Muscle layer of duodenum (tissue), 2 donors: ENCODE results near the gene SETBP1.

Experiments used
- H3K27ac ChIP-seq: one replicate; pipeline ENCODE4 v1.7.0; 2013; ENCODE audit warnings: mild to moderate bottlenecking, low read length
- H3K27me3 ChIP-seq: one replicate; pipeline ENCODE4 v1.7.0; 2013; ENCODE audit warnings: low read depth, mild to moderate bottlenecking, control low read depth, low read length
- H3K36me3 ChIP-seq, 2 donors: one replicate each; pipeline ENCODE4 v1.7.0; 2013; ENCODE audit warnings: low read length in 2 of 2, control low read depth in 1 of 2, mild to moderate bottlenecking in 1 of 2; ENCODE audit not compliant: insufficient read depth in 2 of 2, control insufficient read depth in 1 of 2
- H3K4me1 ChIP-seq, 2 donors: one replicate each; pipeline ENCODE4 v1.7.0; 2013; ENCODE audit warnings: low read length in 2 of 2, mild to moderate bottlenecking in 2 of 2, control low read depth in 1 of 2, moderate library complexity in 1 of 2; ENCODE audit not compliant: insufficient read depth in 2 of 2, control insufficient read depth in 1 of 2
- H3K4me3 ChIP-seq, 2 donors: one replicate each; pipeline ENCODE4 v1.7.0; 2013; ENCODE audit warnings: low read length in 2 of 2, low read depth in 1 of 2, mild to moderate bottlenecking in 1 of 2
- H3K9me3 ChIP-seq, 2 donors: one replicate each; pipeline ENCODE4 v1.7.0; 2013; ENCODE audit warnings: low read length in 2 of 2, control low read depth in 1 of 2, mild to moderate bottlenecking in 1 of 2; ENCODE audit not compliant: control insufficient read depth in 1 of 2
- donor health status: healthy.

Gene SETBP1

GRCh38 chr18:44680273-44681075 is at the start of gene SETBP1:
SETBP1 (plus strand) TSS chr18:44680888; CDS start chr18:44701347, 20,459 bp downstream.
- Histone ChIP-seq H3K27ac (peak within 1 kb of the TSS; percentile 95), H3K4me1 (peaks cover 0 to 5% of the 10 kb centered on the region in 2 donors), H3K27me3 (no peaks in the 10 kb centered on the region), H3K4me3 (peak within 1 kb of the TSS; percentile 82 to 84), H3K9me3 (no peaks in the 10 kb centered on the region), H3K36me3 (no peaks in the 10 kb centered on the region)

- H3K27ac ChIP-seq, result no peak overlapping the region
- peaks cover 0 to 3% of the 10 kb centered on the region in 2 donors for H3K4me1 ChIP-seq
- no peak overlapping the region for H3K4me3 ChIP-seq
- H3K36me3 ChIP-seq, result no peaks in the 10 kb centered on the region
- no peaks in the 10 kb centered on the region for H3K27me3 ChIP-seq
- H3K9me3 ChIP-seq, result no peaks in the 10 kb centered on the region
Measured at GRCh38 chr18:44632469-44633145, 48.1 kb upstream of the SETBP1 start.

- Histone ChIP-seq H3K27ac (no peak overlapping the region), H3K4me3 (no peak overlapping the region), H3K4me1 (peaks cover 0 to 3% of the 10 kb centered on the region in 2 donors), H3K27me3 (no peaks in the 10 kb centered on the region), H3K36me3 (no peaks in the 10 kb centered on the region), H3K9me3 (no peaks in the 10 kb centered on the region)
Measured at GRCh38 chr18:44635546-44635945, 45.1 kb upstream of the SETBP1 start.

GRCh38 chr18:44636241-44636640 is 44.4 kb upstream of the SETBP1 start:
- Histone ChIP-seq H3K4me3 (no peak overlapping the region), H3K36me3 (no peaks in the 10 kb centered on the region), H3K27me3 (no peaks in the 10 kb centered on the region), H3K9me3 (no peaks in the 10 kb centered on the region), H3K27ac (no peak overlapping the region), H3K4me1 (peaks cover 0 to 3% of the 10 kb centered on the region in 2 donors)

DNA sequence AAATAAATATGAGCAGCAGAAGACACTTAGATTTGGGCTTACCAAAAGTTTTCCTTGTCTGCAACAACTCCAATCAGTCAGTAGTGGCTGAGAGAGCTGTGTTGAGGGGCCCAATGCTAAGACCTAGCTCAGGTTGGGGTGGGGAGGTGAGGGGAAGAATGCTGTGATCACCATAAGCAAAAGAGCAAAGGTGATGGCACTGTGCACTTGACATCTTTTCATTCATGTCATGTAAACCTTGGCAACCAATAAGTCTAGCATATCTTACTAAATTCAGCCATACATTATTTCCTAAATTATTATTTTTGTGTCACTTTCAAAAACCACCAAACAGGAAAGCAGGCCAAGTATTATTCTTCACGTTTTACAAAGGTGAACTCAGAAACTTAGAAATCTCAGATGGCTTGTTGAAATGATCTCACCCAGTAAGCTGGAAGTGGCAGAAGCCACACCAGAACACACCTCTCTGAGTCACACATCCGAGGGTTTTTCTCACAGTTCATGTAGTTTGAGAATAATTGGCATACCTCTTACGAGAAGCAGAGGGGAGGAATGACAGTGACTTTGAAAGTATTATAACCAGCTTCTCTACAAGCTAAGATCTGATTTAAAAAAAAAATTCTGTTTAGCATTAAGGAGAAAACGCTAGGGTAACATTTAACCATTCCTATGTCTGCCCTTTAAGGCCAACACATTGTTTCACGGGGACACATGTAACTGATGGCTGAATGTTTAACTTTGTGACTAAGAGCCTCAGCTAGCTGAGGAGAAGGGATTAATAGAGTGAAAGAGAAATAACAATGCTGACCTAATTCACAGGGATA is 43.3 kb upstream of the SETBP1 start:
- Histone ChIP-seq H3K36me3 (no peaks in the 10 kb centered on the region), H3K27ac (no peak overlapping the region), H3K4me1 (peaks cover 0 to 8% of the 10 kb centered on the region in 2 donors)

GRCh38 chr18:44638034-44638540 is 42.6 kb upstream of the SETBP1 start:
- Histone ChIP-seq H3K4me3 (no peak overlapping the region), H3K4me1 (peaks cover 0 to 12% of the 10 kb centered on the region in 2 donors), H3K9me3 (no peaks in the 10 kb centered on the region), H3K27ac (no peak overlapping the region), H3K27me3 (no peaks in the 10 kb centered on the region), H3K36me3 (no peaks in the 10 kb centered on the region)

More for the DNA sequence above, 43.3 kb upstream of the SETBP1 start:
- H3K9me3 ChIP-seq, result no peaks in the 10 kb centered on the region
- H3K27me3 ChIP-seq, result no peaks in the 10 kb centered on the region
- no peak overlapping the region for H3K4me3 ChIP-seq

- Histone ChIP-seq H3K4me1 (peaks cover 0 to 12% of the 10 kb centered on the region in 2 donors), H3K27ac (no peak overlapping the region), H3K9me3 (no peaks in the 10 kb centered on the region), H3K27me3 (no peaks in the 10 kb centered on the region), H3K36me3 (no peaks in the 10 kb centered on the region), H3K4me3 (no peak overlapping the region)
Measured at GRCh38 chr18:44638811-44639210, 41.9 kb upstream of the SETBP1 start.

- Histone ChIP-seq H3K9me3 (no peaks in the 10 kb centered on the region), H3K36me3 (no peaks in the 10 kb centered on the region), H3K27me3 (no peaks in the 10 kb centered on the region), H3K4me3 (no peak overlapping the region), H3K4me1 (peaks cover 0 to 9% of the 10 kb centered on the region in 2 donors), H3K27ac (no peak overlapping the region)
Measured at GRCh38 chr18:44643004-44643403, 37.7 kb upstream of the SETBP1 start.

DNA sequence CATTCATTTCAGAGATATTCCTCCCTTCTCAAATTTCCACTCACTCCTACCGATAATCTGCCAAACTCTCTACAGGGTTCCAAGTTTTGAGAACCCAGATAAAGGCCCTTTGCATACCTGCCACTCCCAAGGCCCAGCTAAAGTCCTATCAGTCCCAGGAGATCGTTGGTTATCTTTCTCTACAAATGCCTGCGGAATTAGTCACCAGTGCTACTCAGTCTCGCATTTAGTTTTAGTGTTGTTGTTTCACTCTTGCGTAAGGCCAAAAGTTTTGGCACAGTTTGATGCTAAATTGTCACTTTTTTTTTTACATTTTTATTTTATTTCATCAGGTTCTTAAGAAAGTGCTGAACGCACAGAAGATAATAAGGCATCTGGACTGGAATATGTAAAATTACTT is 29.2 kb upstream of the SETBP1 start:
- H3K27me3 ChIP-seq, result no peaks in the 10 kb centered on the region
- H3K27ac ChIP-seq, result no peak overlapping the region
- H3K36me3 ChIP-seq, result no peaks in the 10 kb centered on the region
- H3K9me3 ChIP-seq, result no peaks in the 10 kb centered on the region
- H3K4me3 ChIP-seq, result no peak overlapping the region
- no peaks in the 10 kb centered on the region for H3K4me1 ChIP-seq

- Histone ChIP-seq H3K4me3 (no peak overlapping the region), H3K27ac (no peak overlapping the region), H3K27me3 (no peaks in the 10 kb centered on the region), H3K36me3 (no peaks in the 10 kb centered on the region), H3K4me1 (no peaks in the 10 kb centered on the region), H3K9me3 (no peaks in the 10 kb centered on the region)
Measured at GRCh38 chr18:44651918-44652572, 28.6 kb upstream of the SETBP1 start.
